Subcutaneous adipose tissue (tissue), 4 donors: ENCODE data around the gene GPHN. TPM values are rescaled to one million over a fixed set of nuclear protein-coding genes. Genes with fewer than 3 reads are reported as not detected.

Experiments
- total RNA-seq, 4 donors: library from RNA; depleted of rRNA; stranded (reverse); fragments of >200 nt; gene quantifications; one replicate each; pipeline ENCODE4 v1.1.0, GENCODE V29; 2016
- TF ChIP-seq, protein P1 (sequence below): fragments of 450-650 bp; IDR thresholded peaks from one replicate; pipeline ENCODE4 v1.5.1; 2016; ENCODE audit warnings: low read depth, mild to moderate bottlenecking, control low read depth, antibody characterized with exemption, moderate library complexity

GPHN gene
- total RNA-seq, 4 donors from 2014 or later = 18.0 to 38.2 (median 20.5) TPM

DNA sequence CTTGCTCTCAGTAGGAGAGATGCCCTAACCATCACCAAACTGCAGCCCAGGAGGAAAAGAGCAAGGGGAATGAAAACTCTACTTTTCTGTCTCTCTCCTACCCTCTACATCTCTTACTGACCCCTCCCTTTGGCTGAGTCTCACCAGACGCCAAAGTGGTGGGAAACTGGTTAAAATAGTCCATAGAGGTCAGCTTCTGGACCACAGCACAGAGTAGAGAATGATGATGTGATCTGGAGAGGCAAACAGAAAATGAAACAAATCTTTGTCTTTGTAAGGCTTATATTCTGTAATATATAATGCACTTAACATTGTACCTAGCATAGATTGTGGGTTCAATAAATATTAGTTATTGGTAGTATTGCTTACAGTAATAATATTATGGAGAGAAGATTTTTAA is 600.3 kb downstream of the GPHN start:
- TF ChIP-seq, protein P1, sequence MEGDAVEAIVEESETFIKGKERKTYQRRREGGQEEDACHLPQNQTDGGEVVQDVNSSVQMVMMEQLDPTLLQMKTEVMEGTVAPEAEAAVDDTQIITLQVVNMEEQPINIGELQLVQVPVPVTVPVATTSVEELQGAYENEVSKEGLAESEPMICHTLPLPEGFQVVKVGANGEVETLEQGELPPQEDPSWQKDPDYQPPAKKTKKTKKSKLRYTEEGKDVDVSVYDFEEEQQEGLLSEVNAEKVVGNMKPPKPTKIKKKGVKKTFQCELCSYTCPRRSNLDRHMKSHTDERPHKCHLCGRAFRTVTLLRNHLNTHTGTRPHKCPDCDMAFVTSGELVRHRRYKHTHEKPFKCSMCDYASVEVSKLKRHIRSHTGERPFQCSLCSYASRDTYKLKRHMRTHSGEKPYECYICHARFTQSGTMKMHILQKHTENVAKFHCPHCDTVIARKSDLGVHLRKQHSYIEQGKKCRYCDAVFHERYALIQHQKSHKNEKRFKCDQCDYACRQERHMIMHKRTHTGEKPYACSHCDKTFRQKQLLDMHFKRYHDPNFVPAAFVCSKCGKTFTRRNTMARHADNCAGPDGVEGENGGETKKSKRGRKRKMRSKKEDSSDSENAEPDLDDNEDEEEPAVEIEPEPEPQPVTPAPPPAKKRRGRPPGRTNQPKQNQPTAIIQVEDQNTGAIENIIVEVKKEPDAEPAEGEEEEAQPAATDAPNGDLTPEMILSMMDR = no peak

DNA sequence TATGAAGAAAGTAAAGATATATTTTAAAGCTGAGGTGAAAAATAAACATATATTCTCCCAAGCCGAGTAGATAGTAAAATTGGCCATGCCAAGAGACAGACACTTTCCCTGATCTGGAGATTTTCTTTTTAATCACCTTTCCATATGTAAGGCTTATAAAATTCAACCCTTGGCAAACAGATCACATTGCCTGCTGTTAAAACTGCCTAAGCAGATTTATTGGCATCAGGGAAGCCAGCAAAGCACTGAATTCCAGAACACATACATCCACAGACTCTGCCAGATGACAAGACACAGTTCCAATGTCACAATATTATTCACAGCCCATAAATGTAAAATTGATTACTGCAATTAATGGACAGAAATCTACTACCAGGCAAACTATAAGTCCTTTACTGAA is 603.1 kb downstream of the GPHN start:
- TF ChIP-seq, protein P1 = no peak

DNA sequence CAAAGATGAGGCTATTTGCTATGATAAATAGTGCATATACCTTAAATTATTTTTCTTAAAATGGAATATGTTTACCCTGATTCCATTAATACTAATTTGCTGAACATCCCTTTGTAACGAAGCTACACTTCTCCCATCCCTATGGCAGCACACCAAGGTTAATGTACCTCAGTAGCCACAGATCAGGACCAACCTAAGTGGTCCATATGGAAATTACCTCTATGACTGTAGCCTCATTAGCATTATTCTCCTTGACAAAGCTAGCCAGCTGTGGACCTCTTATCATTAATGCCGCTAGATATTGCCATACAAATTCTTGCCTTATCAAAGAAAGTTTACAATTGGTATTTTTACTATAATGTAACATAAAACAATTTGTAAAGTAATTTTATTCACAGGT is 604.4 kb downstream of the GPHN start:
- TF ChIP-seq, protein P1 = no peak

DNA sequence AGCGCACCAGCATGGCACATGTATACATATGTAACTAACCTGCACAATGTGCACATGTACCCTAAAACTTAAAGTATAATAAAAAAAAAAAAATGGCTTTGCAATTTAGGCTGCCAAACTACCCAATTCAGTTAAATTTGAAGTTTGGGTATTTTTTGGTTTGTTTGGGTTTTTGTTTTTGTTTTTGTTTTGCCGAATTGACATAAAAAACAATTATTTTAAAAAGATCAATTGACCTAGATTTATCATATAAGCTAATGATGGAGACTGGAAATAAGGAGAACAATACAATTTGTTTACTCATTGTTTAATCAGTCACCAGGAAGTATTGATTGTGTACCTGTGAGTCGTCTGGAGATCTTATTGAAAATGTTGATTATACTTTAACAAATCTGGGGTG is 619.2 kb downstream of the GPHN start:
- TF ChIP-seq, protein P1 = no peak

DNA sequence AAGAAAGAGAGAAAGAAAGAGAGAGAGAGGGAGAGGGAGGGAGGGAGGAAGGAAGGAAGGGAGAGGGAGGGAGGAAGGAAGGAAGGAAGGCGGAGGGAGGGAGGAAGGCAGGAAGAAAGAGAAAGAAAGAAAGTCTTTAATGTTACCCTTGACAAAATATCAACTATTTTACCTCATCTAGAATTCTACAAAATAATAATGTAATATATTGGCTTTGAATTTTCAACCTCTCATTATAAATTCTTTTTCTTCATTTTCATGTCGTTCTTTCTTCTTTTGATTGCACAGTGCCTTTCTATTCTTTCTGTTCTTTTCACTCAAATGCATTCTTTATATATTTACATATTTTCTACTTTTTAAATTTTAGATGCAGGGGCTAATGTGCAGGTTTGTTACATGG is 621.8 kb downstream of the GPHN start:
- TF ChIP-seq, protein P1 = no peak

DNA sequence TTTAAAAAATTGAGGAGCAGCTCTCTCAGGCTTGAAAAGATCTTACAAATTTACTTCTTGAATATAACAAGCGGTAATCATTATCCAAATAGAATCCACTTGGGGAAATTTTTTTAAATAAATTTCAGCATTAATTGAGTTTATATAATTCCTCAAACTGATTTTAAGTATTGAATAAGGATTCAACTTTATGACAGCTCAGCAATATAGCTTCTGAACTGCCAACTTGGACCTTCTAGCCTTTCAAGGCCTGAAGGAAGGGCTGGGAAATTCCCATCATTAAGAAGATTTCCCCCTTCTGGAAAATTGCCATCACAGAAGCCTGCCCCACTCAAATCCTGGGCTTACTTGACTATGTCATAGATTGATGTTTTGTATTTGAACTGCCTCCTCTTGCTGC is 623.7 kb downstream of the GPHN start:
- TF ChIP-seq, protein P1 = no peak

DNA sequence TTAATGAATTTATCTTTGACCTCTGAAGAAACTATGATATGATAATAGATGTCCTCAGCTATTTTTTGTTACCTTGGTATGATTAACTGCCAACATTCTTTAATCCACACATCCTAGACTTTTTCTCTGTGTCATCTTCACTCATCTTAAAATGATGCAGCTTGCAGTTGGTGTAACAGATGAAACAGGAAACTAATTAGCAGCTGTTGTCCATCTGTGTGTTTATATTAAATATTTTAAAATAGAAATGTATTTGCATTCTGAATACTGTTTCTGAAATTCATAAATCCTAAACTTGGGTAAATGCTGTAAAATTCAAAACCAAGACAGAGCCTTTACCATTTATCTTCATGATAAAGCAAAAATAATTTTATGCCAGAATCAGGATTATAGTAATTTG is 625.2 kb downstream of the GPHN start:
- TF ChIP-seq, protein P1 = no peak
